Mesodermal cell (in vitro differentiated cells): ENCODE measurements around the gene HNRNPM. TPM values are rescaled to one million over a fixed set of nuclear protein-coding genes. Genes with fewer than 3 reads are reported as not detected.

ENCODE experiments used
- H3K27ac ChIP-seq: 2 replicates; pipeline ENCODE4 v1.7.0; 2013; ENCODE audit warnings: mild to moderate bottlenecking, low read depth, low read length, moderate library complexity; ENCODE audit not compliant: severe bottlenecking
- H3K36me3 ChIP-seq: 2 replicates; pipeline ENCODE4 v1.7.1; 2013; ENCODE audit warnings: mild to moderate bottlenecking, low read length, moderate library complexity; ENCODE audit not compliant: control insufficient read depth, insufficient read depth
- H3K4me1 ChIP-seq: one replicate; pipeline ENCODE4 v1.7.1; 2013; ENCODE audit warnings: mild to moderate bottlenecking, low read length; ENCODE audit not compliant: insufficient read depth, control insufficient read depth, poor library complexity, severe bottlenecking
- H3K4me3 ChIP-seq: 2 replicates; pipeline ENCODE4 v1.7.0; 2013; ENCODE audit warnings: low read length, control low read depth, mild to moderate bottlenecking; ENCODE audit not compliant: insufficient read depth, poor library complexity, severe bottlenecking; ENCODE audit errors: extremely low read depth
- H3K9me3 ChIP-seq: 2 replicates; pipeline ENCODE4 v1.7.1; 2013; ENCODE audit warnings: mild to moderate bottlenecking, low read length, moderate library complexity; ENCODE audit not compliant: control insufficient read depth
- WGBS, 2 experiments: methylation state at CpG; one replicate each; pipeline ENCODE4 v1.1.5; 2013; ENCODE audit warnings: missing lambda C conversion rate in 2 of 2; ENCODE audit not compliant: insufficient coverage in 2 of 2; 5-methylcytosine and 5-hydroxymethylcytosine counted together
- polyA plus RNA-seq, 2 experiments: library from polyadenylated mRNA; stranded (reverse); fragments of 50-300 nt; gene quantifications; one replicate each; pipeline ENCODE4 v1.2.3, GENCODE V29; 2013

Gene HNRNPM, protein sequence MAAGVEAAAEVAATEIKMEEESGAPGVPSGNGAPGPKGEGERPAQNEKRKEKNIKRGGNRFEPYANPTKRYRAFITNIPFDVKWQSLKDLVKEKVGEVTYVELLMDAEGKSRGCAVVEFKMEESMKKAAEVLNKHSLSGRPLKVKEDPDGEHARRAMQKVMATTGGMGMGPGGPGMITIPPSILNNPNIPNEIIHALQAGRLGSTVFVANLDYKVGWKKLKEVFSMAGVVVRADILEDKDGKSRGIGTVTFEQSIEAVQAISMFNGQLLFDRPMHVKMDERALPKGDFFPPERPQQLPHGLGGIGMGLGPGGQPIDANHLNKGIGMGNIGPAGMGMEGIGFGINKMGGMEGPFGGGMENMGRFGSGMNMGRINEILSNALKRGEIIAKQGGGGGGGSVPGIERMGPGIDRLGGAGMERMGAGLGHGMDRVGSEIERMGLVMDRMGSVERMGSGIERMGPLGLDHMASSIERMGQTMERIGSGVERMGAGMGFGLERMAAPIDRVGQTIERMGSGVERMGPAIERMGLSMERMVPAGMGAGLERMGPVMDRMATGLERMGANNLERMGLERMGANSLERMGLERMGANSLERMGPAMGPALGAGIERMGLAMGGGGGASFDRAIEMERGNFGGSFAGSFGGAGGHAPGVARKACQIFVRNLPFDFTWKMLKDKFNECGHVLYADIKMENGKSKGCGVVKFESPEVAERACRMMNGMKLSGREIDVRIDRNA
- polyA plus RNA-seq (2013, experiment 1 of 2), result 173 TPM
- polyA plus RNA-seq (2013, experiment 2 of 2), result 177 TPM

DNA sequence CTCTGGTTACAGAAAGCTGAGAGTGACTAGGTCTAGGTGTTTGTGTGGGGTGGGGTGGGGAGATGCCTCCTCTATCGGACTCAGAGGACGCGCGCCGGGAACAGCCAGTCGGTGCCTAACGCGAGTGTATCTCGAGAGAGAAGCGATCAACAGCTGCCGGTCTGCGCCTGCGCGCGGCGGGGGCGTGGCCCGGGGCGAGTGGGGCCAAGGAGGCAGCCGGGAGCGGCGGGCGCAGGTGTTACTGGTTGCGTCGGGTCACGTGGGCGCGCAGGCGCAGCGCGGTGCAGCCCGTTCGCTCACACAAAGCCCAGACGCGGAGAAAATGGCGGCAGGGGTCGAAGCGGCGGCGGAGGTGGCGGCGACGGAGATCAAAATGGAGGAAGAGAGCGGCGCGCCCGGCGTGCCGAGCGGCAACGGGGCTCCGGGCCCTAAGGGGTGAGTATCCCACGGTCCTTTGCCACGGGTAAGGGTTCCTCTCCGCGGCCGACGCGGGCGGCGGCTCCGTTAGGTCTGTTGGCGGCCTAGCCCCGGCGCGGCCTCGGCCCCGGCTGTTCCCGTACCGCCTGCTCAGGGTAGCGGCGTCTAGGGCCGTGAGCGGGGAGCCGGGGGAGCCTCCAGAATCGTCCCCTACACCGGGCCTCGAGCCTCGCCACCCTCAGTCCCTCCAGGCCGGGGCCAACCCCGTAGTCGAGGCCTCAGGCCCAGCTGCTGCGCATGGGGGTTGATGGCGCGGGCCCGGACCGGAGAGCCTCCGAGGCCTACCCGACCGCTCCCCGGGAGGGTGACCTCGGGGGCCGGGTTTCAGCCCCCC, at the start of gene HNRNPM:
TSS of gene HNRNPM (plus strand) at position 299 of the 811 bp plus-strand sequence. CDS start at position 323, 24 bp downstream.
- H3K4me3 ChIP-seq, result peak within 1 kb of the TSS; percentile 98
- WGBS, 2 experiments, result 0% methylated on average over 49 to 65 of the region's 93 CpGs
- no peaks in the 10 kb centered on the region for H3K9me3 ChIP-seq
- peaks cover 23% of the 10 kb centered on the region for H3K4me1 ChIP-seq
- peak within 1 kb of the TSS; percentile 94 for H3K27ac ChIP-seq
- H3K36me3 ChIP-seq, result peaks cover 27% of the 10 kb centered on the region

DNA sequence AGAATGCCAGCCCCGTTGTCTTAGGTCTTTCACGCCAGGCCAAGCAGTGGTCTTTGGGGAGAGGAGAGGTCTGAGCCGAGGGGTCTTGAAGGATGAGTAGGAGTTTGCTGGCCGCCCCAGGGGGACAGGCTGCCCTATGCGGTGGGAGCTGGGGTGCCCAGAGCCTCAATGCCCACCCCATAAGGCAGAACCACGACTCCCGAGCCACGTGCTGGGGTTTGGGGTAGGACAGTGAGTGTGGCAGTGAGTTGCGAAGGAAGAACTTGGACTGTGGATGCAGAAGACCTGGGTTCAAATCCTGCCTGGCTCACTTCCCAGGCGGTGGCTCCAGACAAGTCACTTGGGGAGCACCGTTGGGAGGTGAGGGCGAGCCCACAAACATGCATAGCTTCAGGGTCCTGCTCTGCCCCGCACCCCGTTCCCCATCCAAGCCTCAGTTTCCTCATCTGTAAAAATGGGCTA, 49.1 kb upstream of the HNRNPM start:
- Histone ChIP-seq H3K9me3 (no peaks in the 10 kb centered on the region), H3K4me3 (no peak overlapping the region), H3K36me3 (peaks cover 32% of the 10 kb centered on the region), H3K27ac (no peak overlapping the region), H3K4me1 (peaks cover 35% of the 10 kb centered on the region)
- 88 to 91% methylated on average over 12 to 14 of the region's 14 CpGs for WGBS, 2 experiments

DNA sequence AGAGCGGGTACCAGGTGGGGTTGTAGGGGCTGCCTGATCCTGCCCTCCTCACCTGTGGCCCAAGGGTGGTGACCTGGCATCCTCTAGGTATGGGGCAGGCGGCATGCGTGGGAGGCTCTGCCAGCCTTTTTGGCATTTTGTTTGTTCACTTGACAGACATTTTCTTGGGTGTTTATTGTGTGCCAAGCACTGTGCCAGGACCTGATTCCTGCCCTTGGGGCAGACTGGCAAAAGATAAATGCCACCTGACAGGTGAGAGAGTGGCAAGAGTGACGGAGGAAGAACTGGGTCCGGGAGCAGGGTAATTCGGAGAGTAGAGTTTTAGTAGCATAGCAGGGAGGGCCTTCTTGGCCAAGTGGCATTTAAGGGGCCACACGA, 48.6 kb upstream of the HNRNPM start:
- WGBS, 2 experiments, result 90 to 100% methylated on average over 3 to 7 of the region's 7 CpGs
- Histone ChIP-seq H3K36me3 (peaks cover 32% of the 10 kb centered on the region), H3K9me3 (no peaks in the 10 kb centered on the region), H3K4me3 (no peak overlapping the region), H3K4me1 (peaks cover 31% of the 10 kb centered on the region), H3K27ac (no peak overlapping the region)

DNA sequence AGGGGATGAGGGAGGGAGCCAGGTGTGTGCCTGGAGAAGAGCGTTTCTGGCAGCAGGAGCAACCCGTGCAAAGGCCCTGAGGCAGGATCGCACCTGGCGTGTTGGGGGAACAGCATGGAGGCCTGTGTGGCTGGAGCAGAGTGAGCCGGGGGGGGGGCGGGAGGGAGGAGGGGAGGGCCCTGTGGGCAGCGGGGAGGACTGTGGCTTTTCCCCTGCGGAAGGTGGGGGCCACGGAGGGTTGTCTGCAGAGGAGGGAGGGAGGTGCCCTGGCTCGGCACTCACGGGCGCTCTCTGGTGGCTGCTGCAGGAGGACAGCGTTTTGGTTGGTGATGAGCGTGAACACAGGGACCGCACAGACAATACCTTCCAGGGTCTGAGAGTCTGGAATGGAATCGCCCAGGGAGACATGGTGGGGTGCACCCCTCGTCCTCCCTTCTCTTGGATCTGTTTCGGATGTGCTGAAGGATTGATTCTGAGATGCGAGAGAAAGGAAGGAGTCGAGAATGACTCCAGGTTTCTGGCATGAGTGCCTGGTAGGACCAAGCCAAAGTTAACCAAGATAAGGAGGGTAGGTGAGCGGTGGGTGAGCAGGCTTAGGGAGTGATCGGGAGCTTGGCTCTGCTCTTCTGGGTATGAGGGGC, 48.1 kb upstream of the HNRNPM start:
- H3K9me3 ChIP-seq, result no peaks in the 10 kb centered on the region
- H3K4me3 ChIP-seq, result no peak overlapping the region
- WGBS, 2 experiments, result 58 to 72% methylated on average over 13 to 18 of the region's 22 CpGs
- H3K27ac ChIP-seq, result no peak overlapping the region
- peaks cover 27% of the 10 kb centered on the region for H3K4me1 ChIP-seq
- peaks cover 32% of the 10 kb centered on the region for H3K36me3 ChIP-seq

DNA sequence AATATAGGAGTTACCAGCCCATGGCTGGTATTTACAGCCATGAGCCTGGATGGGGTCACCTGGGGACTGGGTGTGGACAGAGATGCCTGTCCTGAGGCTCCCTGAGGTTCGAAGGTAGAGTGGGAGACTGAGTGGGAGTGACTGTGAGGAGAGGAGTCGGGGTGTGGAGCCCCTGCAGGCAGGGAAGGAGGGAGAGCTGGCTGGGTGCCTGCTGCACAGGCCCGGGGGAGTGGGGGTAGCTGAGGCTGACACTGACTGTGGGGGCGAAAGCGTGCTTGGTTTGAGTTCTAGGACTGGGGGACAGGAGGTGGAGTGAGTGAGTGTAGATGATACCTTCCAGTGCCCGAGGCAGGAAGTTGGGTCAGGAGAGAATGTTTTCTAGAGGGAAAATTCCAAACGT, 47.5 kb upstream of the HNRNPM start:
- Histone ChIP-seq H3K4me3 (no peak overlapping the region), H3K9me3 (no peaks in the 10 kb centered on the region), H3K36me3 (peaks cover 38% of the 10 kb centered on the region), H3K4me1 (peaks cover 22% of the 10 kb centered on the region), H3K27ac (no peak overlapping the region)
- 83 to 92% methylated on average over 2 to 7 of the region's 7 CpGs for WGBS, 2 experiments

DNA sequence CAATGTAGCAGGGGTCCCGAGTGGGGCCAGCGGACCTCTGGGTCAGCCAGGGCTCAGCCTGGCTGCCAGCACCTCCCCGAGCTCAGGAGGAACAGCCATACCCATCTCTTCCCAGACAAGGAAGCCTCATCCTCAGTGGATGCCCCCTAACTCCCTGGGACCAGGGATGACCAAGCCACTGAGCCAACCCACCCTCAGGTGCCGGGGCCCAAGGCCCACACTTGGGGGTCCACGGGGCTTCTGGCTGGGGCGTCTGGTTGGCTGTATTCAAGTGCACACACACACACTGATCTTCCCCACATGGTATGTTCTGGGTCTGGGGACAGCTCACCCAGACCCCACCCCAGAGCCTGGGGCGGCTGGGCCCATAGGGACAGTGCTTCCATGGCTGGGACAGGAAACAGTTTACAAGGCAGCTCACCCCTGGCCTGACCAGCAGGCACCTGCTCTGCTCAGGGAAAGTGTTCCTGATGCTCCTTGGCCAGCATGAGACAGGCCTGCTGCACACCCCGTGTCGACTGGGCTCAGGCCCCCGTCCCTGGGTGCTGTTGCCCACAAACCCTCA, 46.9 kb upstream of the HNRNPM start:
- Histone ChIP-seq H3K27ac (no peak overlapping the region), H3K4me1 (peaks cover 22% of the 10 kb centered on the region), H3K4me3 (no peak overlapping the region), H3K9me3 (no peaks in the 10 kb centered on the region), H3K36me3 (peaks cover 42% of the 10 kb centered on the region)
- 96 to 99% methylated on average over 8 to 9 of the region's 10 CpGs for WGBS, 2 experiments

DNA sequence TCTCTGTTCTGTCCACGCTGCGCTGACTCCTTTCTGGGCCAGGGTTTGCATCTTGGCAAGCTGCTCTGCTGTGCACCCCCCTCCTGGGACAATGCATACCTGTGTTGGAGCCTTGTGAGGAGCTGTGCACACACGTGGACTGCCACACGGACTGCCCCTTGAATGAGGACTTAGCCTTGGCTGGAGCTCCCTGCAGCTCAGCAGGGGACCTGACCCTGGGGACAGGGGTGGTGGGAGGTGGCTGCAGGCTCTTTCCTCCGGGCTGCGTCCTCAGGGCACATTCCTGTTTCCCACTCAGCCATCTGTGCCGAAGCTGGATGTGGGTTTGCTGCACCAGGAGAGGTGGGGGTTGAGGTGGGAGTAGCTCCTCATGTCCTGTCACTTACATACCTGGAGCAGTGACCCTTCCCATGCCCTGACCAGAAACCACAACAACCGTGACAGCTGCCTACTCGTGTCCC, 46.4 kb upstream of the HNRNPM start:
- 82 to 100% methylated on average over 7 of the region's 9 CpGs for WGBS, 2 experiments
- Histone ChIP-seq H3K27ac (no peak overlapping the region), H3K9me3 (no peaks in the 10 kb centered on the region)

DNA sequence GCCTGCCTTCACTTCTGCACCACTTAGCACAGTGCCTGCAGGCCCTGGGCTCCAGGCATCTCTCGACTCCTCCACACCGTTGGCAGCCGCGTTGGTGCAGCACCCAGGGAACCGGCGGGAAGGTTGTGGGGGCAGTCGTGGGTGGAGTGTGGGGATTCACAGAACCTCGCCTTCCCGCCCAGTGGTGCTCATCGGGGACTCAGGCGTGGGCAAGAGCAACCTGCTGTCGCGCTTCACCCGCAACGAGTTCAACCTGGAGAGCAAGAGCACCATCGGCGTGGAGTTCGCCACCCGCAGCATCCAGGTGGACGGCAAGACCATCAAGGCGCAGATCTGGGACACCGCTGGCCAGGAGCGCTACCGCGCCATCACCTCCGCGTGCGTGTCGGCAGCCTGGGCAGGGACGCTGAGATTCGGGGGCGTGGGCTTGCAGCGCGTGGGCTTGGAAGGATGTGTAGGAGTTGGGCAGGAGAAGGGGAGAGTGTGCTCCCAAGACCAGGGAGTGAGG, 45.0 kb upstream of the HNRNPM start:
- no peaks in the 10 kb centered on the region for H3K9me3 ChIP-seq
- H3K4me3 ChIP-seq, result no peak overlapping the region
- H3K4me1 ChIP-seq, result peaks cover 15% of the 10 kb centered on the region
- no peak overlapping the region for H3K27ac ChIP-seq
- 94 to 98% methylated on average over 32 to 34 of the region's 34 CpGs for WGBS, 2 experiments
- H3K36me3 ChIP-seq, result peaks cover 56% of the 10 kb centered on the region

More for the DNA sequence above, 46.4 kb upstream of the HNRNPM start:
- peaks cover 47% of the 10 kb centered on the region for H3K36me3 ChIP-seq
- peaks cover 22% of the 10 kb centered on the region for H3K4me1 ChIP-seq
- H3K4me3 ChIP-seq, result no peak overlapping the region

DNA sequence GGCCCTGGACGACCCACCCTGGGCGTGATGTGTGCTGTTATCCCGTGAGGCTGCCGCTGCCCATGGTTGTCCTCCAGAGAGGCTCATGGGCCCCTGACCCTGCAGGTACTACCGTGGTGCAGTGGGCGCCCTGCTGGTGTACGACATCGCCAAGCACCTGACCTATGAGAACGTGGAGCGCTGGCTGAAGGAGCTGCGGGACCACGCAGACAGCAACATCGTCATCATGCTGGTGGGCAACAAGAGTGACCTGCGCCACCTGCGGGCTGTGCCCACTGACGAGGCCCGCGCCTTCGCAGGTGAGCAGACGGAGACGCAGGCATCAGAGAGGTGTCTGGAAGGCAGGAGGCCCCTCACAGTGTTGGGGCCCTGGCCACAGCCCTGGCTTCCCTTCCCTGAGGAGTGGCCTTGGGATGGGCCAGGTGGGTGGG, 42.8 kb upstream of the HNRNPM start:
- 94 to 95% methylated on average over 21 of the region's 21 CpGs for WGBS, 2 experiments
- H3K9me3 ChIP-seq, result no peaks in the 10 kb centered on the region
- H3K4me3 ChIP-seq, result no peak overlapping the region
- H3K36me3 ChIP-seq, result peaks cover 62% of the 10 kb centered on the region
- peaks cover 8% of the 10 kb centered on the region for H3K4me1 ChIP-seq
- H3K27ac ChIP-seq, result no peak overlapping the region
